Measurements from ENCODE around the gene ERBB2. TPM values are rescaled to one million over a fixed set of nuclear protein-coding genes. Genes with fewer than 3 reads are reported as not detected.

Gene ERBB2
- total RNA-seq, 1 donor from 2014 or later = 86.0 TPM

GRCh38 chr17:39659279-39660010 is 40.4 kb upstream of the ERBB2 start:
- Mint-ChIP-seq H3K36me3 (ENCODE audit: low read depth) (peaks cover 5% of the 10 kb centered on the region), H3K9me3 (ENCODE audit: low read depth) (no peaks in the 10 kb centered on the region), H3K27ac (ENCODE audit: unreplicated experiment) (no peak overlapping the region), H3K4me3 (ENCODE audit: unreplicated experiment) (no peak overlapping the region), H3K4me1 (ENCODE audit: low read depth) (peaks cover 14% of the 10 kb centered on the region), H3K27me3 (ENCODE audit: low read depth) (no peaks in the 10 kb centered on the region)
- DNase-seq (ENCODE audit: low spot score) = no peak
- TF ChIP-seq CTCF (IDR thresholded peaks at IDR 0.05) = no peak

- peaks cover 5% of the 10 kb centered on the region for H3K36me3 Mint-ChIP-seq (ENCODE audit: low read depth)
- no peaks in the 10 kb centered on the region for H3K27me3 Mint-ChIP-seq (ENCODE audit: low read depth)
- no peak overlapping the region for H3K4me3 Mint-ChIP-seq (ENCODE audit: unreplicated experiment)
- no peak for TF ChIP-seq CTCF (IDR thresholded peaks at IDR 0.05)
- DNase-seq (ENCODE audit: low spot score) = no peak
- H3K9me3 Mint-ChIP-seq (ENCODE audit: low read depth) = no peaks in the 10 kb centered on the region
- no peak overlapping the region for H3K27ac Mint-ChIP-seq (ENCODE audit: unreplicated experiment)
- H3K4me1 Mint-ChIP-seq (ENCODE audit: low read depth) = peaks cover 14% of the 10 kb centered on the region
Observed at GRCh38 chr17:39660011-39660360, 39.9 kb upstream of the ERBB2 start.

- Mint-ChIP-seq H3K27me3 (ENCODE audit: low read depth) (no peaks in the 10 kb centered on the region), H3K9me3 (ENCODE audit: low read depth) (no peaks in the 10 kb centered on the region), H3K36me3 (ENCODE audit: low read depth) (peaks cover 5% of the 10 kb centered on the region), H3K27ac (ENCODE audit: unreplicated experiment) (peak overlapping the region; percentile 61), H3K4me1 (ENCODE audit: low read depth) (peaks cover 19% of the 10 kb centered on the region), H3K4me3 (ENCODE audit: unreplicated experiment) (no peak overlapping the region)
- TF ChIP-seq CTCF (IDR thresholded peaks at IDR 0.05) = no peak
- no peak for DNase-seq (ENCODE audit: low spot score)
Observed at GRCh38 chr17:39660397-39661385, 39.2 kb upstream of the ERBB2 start.

- DNase-seq (ENCODE audit: low spot score) = no peak
- Mint-ChIP-seq H3K9me3 (ENCODE audit: low read depth) (no peaks in the 10 kb centered on the region), H3K4me1 (ENCODE audit: low read depth) (peaks cover 32% of the 10 kb centered on the region), H3K36me3 (ENCODE audit: low read depth) (peaks cover 5% of the 10 kb centered on the region), H3K27me3 (ENCODE audit: low read depth) (peaks cover 2% of the 10 kb centered on the region), H3K27ac (ENCODE audit: unreplicated experiment) (no peak overlapping the region), H3K4me3 (ENCODE audit: unreplicated experiment) (no peak overlapping the region)
- TF ChIP-seq CTCF (IDR thresholded peaks at IDR 0.05) = no peak
Observed at GRCh38 chr17:39661744-39662541, 37.9 kb upstream of the ERBB2 start.
